HL-60/S4 treated with retinoic acid at 250 ng/mL for 4 days and 3 days (cell line): ENCODE measurements around the gene TMEM214.

Experiments used
- in situ Hi-C: fragments of 300-500 bp; cut with MboI; formaldehyde crosslinking; loops from 2 replicates; pipeline ENCODE4 v1.7.0; 2022; ENCODE audit warnings: low sequenced_read_pairs

TMEM214 gene

GRCh38 chr2:27038631-27039339 lies 6.0 kb downstream of the TMEM214 start:
- in situ Hi-C loops: no loop called here

- in situ Hi-C loops: no loop called here
These were observed 6.7 kb downstream of the TMEM214 start for GRCh38 chr2:27039426-27039825.

DNA sequence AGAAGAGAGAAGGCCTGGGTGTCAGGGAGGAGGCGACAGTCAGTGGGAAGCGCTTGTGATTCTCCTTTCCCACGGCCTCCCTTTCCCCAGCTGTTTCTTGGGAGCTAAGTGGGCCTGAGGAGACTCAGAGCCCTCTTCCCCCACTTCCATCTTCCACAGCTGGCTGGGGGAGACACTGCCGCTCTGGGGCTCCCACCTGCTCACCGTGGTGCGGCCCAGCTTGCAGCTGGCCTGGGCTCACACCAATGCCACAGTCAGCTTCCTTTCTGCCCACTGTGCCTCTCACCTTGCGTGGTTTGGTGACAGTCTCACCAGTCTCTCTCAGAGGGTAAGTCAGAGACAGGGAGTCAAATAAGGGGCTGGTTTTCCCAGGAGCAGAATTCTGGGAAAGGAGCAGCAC lies 7.1 kb downstream of the TMEM214 start:
- in situ Hi-C loops: no loop called here

GRCh38 chr2:27040282-27040681 lies 7.5 kb downstream of the TMEM214 start:
- in situ Hi-C loops: no loop called here

GRCh38 chr2:27041752-27042151 lies 9.0 kb downstream of the TMEM214 start:
- in situ Hi-C loops: no loop called here

GRCh38 chr2:27042159-27042661 lies 9.4 kb downstream of the TMEM214 start:
- in situ Hi-C loops: no loop called here

- in situ Hi-C loops: no loop called here
These were observed 10.3 kb downstream of the TMEM214 start for GRCh38 chr2:27042985-27043634.

GRCh38 chr2:27049422-27050280 lies 16.9 kb downstream of the TMEM214 start:
- in situ Hi-C loops: no loop called here

DNA sequence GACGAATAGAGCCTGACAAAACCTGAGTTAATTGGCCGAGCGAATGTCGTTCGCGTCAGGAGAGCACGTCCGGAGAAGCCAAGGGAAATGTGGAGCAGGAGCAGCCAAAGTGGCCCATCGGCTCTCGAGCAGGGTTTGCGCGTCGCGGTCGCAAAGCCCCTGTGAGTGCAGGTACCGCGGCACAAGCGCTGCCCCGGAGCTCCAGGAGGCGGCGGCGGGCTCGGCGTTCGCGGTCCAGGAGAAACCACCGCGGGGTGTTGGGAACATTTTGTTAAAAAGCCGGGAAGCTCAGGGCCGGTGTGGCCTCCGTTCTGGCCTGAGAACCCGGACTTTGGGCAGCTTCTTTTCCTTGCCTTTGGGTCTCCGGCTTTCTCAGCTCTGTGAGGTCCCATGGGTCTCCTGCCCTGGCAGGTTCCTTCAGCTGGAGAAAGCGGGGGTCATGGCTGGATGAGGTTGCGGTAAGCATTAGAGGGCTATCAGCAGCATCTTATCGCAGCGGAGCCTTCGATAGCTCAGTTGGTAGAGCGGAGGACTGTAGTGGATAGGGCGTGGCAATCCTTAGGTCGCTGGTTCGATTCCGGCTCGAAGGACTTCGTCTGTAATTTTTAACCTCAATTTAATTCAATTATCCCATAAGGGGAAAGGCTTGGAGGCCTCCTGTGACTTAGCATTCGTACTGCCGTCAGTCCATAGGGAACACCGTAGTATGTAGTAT lies 17.7 kb downstream of the TMEM214 start:
- in situ Hi-C loops: no loop called here

DNA sequence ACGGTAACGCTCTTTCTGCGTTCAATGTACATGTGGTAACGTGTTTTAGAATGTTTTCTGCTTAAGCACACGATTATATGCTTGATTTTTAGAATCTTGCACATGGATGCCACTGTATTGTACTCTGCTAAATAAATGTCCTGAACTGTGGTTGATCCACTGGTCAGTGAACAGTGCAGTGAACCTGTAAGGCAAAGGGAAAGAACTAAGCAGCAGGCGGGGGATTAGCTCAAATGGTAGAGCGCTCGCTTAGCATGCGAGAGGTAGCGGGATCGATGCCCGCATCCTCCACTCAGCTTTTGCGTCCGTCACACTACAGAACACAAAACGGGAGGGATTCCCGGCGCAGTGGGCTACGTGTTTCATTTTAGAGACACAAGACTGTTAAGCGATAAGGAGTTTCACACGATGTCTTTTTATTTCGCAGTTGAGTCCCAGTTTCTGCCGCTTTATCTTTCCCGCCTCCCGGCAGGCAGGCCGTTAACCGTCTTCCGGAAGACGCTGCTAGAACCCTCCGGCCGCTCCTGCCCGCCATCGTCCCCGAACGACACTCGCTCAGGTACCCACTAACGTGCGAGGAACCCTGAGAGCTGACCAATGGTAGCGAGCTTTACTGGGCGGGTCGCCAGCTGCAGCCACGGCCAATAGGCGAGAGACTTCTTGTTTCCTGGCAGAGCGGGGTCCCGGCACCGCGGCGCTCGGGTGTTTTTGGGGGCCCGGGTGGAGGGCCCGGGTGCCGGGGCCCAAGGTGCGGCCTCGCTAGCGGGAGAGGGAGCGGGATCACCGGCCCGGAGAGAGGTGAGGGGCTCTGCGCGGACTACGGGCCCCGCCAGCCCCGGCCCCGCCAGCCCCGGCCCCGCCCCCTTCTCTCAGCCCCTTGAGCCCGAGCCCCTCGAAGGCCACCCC lies 18.5 kb downstream of the TMEM214 start, which contains the start of gene AGBL5:
Gene AGBL5, plus strand, starts transcription at position 673 of the 906 bp plus-strand sequence. CDS start 1,291 bp downstream, outside the sequence.
- in situ Hi-C loops: no loop called here

DNA sequence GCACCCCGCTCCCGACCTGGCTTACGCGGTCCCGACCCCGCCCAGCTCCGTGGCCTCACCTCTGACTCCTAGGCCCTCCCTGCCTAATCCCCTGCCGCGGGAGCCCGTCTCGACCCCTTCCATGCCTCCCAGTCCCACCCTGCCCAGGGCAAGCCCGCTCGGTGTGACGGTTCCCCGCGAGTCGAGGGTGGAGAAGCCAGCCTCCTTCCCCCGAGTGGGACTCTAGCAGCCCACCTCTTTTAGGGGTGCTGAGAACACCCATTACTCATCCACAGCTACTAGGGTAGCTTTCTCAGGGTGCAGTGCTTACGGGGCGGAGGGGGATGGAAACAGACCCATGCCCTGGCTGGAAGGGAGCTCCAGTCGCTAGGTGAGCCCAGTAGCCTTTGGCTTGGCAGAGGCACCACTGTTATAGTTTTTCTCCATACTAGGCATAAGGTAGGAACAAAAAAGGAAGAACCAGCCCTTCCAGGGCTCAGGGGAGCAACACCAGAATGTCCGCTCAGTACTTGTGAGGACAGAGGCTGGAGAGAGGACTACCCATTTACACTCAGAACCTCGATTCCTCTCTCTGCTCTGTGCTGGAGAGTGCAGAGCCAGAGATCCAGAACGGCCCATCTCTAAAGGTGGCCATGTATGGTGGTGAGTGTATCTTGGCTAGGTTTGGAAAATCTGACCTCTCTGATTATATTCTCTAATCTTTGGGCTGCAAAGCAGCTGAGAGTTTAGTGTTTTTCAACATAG lies 19.3 kb downstream of the TMEM214 start:
- in situ Hi-C loops: no loop called here

- in situ Hi-C loops: no loop called here
These were observed 20.6 kb downstream of the TMEM214 start for GRCh38 chr2:27053321-27053720.

- in situ Hi-C loops: no loop called here
These were observed 21.0 kb downstream of the TMEM214 start for GRCh38 chr2:27053776-27054175.

DNA sequence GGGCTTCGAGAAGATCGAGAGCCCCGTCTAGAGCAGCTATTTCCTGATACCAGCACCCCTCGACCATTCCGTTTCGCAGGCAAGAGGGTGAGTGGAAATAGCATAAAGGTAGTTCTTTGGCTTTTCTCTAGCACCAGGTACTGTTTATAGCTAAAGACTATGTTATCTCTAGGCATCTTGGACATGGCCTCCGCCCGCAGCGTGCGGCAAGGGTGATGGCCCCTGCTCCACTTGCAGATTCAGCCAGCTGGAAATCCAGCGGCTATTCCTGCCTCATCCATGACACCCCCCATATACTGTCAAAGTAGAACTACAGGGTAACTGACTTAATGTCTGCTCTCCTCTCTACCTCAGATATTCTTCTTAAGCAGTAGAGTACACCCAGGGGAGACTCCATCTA lies 22.0 kb downstream of the TMEM214 start:
- in situ Hi-C loops: no loop called here

DNA sequence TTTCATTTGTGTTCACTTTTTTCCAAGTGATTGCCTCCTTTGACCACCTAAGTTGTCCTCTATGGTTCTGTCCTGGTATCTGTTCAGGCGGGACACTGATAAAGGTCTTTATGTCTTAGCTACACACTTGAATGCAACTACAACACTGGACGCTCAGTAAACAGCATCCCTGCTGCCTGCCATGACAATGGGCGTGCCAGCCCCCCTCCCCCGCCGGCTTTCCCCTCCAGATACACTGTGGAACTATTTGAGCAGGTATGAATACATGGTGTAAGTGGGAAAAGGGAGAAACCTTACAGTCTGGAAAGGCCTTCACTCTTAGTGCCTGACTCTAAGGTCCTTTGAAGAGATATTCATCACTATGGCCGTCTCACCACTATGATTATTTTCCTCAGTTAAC lies 24.4 kb downstream of the TMEM214 start:
- in situ Hi-C loops: no loop called here

DNA sequence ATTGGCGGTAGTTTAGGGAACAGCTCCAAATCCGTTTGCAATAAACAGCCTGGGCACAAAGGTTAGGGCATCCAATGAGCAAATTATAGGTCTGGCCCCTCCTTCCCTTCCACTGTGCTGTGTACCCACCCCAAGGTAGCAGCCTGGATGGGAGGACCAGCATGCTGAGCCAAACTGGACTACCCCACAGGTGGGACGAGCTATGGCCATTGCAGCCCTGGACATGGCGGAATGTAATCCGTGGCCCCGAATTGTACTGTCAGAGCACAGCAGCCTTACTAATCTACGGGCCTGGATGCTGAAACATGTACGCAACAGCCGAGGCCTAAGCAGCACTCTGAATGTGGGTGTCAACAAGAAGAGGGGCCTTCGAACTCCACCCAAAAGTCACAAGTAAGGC lies 25.4 kb downstream of the TMEM214 start:
- in situ Hi-C loops: no loop called here

- in situ Hi-C loops: no loop called here
These were observed 26.5 kb downstream of the TMEM214 start for GRCh38 chr2:27059141-27059820.

DNA sequence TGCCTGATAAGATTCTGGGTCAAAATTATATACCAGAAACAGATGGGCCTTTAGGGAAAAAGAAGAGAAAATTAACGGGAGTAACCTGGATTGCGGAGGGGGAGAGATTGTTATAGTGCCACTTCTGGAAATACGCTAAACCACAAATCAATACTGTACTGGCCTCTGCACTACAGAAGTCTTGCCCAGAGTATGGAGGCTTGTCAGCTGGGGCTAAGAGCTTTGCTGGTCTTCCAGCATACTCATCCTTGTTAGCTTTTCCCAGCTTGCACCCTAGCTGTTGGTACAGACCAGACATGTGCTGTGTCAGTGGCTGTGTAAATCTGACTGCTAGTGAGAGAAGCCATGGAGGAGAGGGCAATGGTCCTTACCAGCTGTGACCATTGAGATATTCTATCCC lies 27.6 kb downstream of the TMEM214 start:
- in situ Hi-C loops: no loop called here
